ENCODE data around the gene LKAAEAR1.

The LKAAEAR1 gene

DNA sequence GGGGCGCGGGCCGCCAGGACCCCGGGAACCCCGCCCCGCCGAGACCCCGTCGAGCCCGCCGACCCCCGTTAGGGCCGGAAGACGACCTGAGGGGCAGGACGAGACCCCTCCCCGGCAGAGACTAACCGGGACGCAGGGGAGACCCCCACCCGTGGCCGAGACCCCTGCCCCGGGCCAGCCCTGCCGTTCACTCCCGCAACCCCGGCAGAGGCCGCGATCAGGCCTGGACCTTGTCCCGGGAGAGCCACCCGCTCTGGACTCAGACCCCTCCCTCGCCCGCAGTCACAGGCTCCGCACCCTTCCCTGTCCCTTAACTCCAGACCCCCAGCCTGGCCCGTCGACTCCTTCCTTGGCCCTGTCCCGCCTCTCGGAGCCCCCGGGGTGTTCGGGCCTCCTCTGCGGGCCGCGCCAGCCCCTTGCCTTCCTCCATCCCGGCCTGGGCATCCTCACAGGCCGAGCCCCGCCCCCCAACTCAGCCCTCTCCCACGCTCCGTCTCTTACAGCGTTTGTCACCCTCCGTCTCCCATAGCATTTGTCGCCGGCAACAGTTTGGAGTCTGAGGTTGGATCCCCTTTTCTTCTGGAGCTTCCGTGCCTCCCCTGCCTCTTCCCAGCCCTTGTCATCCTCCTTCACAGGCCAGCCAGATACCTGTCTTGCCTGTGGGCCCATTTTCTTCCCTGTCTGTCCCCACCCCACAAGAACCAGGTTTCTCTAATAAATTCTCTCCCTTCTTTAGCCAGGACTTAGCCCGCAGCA is 20.6 kb downstream of the LKAAEAR1 start:
- peak; percentile 36 for DNase-seq

GRCh38 chr20:64062596-64063388 is 21.4 kb downstream of the LKAAEAR1 start, which contains the start of gene TCEA2:
TSS of gene TCEA2 (plus strand) at chr20:64063198. CDS start at chr20:64063313, 115 bp downstream.
- peak; percentile 98 for DNase-seq

GRCh38 chr20:64062276-64062595 is 22.0 kb downstream of the LKAAEAR1 start:
- DNase-seq, result no peak

DNA sequence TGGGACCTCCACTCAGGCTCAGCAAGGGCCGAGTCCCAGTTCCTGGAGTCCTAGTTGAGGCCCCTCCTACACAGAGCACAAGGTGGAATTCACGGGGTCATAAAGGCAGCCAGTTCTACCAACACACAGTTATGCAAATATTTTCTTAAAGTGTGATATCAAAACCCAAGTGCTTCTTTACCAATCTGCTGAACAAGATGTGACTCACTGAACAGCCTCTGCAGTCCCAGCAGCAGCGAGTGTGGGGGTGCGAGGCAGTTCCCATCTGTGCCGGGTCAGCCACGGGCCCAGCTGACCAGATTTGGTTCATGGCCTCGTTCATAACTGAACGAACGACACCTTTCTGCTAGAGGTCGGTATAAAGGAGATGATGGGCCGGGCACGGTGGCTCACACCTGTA is 25.7 kb downstream of the LKAAEAR1 start:
- DNase-seq, result no peak

- peak; percentile 70 for DNase-seq
Observed at GRCh38 chr20:64057628-64058498, 26.3 kb downstream of the LKAAEAR1 start.

DNA sequence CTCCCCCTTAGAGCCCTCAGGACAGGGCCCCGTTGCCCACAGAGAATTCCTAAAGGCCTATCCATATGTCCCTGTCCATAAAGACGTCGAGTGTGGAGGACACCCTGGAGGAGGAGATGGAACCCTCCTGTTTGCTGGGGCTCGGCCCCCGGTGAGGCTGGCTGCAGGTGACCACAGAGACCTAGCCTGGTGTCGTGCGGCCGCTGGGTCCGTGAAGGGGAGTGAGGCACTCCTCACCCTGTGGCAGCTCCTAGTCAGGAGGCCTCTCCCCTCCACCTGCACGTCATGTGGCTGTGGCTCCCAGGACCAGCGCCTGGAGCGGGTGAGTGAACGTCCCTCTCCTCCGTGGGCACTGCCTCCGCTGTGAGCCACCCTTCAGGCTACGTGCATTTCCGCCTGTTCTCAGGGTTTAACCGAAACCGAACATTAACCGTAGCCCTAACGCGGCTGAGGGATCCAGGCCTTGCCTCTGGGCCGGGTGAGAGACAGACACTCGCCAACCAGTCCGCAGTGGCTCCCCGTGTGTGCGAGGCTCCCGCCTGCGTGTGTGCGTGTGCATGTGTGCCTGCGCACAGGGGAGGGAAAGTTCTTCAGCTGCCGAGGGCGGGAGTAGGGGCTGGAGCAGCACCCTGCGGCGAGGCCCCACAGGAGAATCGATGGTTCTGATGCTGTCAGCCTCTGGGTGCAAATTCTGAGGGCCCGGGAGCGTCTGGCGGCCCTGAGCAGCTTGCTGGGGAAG is 27.1 kb downstream of the LKAAEAR1 start:
- DNase-seq, result no peak

DNA sequence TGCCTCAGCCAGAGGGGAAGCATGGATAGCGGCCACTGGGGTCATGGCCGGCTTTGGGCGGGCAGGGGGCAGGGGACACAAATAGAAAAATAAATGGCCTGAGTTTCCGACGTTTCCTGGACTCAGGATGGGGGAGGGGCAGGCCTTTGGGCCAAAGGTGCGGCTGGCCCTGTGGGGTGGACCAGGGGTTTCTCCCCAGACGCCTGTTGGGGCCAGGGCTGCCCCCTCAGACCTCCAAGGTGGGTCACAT is 27.6 kb downstream of the LKAAEAR1 start:
- no peak for DNase-seq

GRCh38 chr20:64055893-64056638 is 28.1 kb downstream of the LKAAEAR1 start:
- no peak for DNase-seq

- DNase-seq, result no peak
Observed at GRCh38 chr20:64055396-64055892, 28.8 kb downstream of the LKAAEAR1 start.

DNA sequence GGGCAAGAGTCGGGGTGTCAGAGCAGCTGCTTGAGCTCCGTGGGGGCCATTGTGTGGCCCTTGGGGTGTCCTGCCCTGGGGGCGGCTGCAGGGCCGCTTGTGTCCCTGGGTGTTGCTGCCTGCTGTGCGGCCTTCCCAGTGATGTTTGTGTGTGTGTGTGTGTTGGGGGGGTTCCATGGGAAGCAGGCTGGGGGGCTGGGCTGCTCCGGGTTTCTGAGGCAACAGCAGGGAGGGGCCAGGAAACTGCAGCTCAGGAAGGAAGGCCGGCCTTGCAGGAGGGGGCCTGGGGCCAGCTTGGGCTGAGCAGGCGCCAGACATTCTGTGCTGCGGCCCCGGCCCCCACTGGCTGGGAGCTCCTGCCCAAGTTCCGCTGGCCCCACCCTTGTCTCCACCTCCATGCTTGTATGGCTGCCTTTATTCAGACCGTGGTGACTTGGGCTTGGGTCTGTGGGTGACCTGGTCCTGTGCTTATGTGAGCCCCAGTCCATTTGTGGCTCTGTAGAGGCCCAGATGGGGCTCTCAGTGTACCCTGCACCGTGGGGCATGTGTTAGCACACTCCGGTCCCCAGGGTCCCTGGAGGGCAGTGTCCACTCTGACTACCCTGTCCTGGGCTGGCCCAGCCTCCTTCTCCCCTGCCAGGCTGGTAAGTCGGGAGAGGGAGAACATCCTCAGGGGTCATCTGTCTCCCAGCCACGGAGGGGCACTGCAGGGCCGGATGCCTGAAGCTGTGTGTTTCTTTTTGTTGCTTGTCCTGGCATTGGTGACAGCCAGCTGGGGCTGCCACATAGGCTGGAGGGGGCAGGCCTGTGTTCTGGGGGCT is 30.1 kb downstream of the LKAAEAR1 start:
- DNase-seq, result no peak

- no peak for DNase-seq
Observed at GRCh38 chr20:64052987-64053840, 31.0 kb downstream of the LKAAEAR1 start.

DNA sequence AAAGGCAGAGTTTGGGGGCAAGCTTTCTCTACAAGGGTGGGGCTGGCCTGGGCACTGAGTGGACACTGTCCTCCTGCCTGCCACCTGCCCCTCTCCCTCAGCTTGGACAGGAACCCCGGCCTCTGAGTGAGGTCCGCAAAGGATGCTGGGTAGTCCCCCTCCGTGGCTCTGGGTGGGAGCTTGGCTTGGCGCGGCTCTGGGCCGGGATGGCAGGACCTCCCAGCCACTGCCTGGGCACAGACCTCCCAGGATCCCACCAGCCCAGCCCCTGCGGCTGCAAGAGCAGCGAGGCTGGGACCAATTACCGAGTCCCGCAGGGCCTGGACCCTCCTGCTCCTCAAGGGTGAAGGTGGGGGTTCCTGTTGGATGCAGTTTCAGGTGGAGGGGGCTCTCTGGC is 31.9 kb downstream of the LKAAEAR1 start:
- DNase-seq, result no peak

DNA sequence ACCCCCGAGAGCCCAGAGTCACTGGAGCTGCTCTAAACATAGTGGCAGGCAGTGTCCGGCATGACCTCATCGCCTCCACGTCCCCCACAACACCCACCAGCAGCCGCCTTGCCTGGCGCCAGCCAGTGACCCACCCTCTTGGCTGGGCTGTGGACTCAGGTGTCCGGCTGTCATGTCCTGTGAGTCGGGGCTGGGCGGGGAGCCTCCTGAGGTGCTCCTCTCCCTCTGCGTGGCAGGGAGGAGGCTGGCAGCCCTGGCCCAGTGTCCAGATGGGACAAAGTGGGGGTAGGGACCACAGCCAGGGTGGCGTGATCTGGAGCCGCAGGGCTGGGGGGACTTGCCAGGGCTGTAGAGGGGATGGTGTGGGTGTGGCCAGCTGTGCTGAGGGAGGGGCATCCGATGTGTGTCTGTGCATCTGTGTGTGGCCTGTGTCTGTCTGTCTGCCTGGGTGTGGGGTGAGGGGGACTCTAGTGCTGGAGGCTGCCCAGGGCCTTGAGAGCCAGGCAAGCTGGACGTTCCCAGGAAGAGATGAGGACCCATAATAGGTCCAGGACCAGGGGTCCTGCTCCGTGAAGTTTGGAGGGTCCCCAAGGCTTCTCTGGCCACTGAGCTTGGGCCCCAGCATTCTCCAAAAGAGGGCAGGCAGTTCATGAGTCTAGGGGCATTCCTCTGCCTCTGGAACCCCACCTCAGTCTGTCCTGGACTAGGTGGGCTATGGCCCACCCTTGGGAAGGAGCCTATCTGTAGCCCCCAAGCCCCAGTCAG is 32.5 kb downstream of the LKAAEAR1 start:
- no peak for DNase-seq

DNA sequence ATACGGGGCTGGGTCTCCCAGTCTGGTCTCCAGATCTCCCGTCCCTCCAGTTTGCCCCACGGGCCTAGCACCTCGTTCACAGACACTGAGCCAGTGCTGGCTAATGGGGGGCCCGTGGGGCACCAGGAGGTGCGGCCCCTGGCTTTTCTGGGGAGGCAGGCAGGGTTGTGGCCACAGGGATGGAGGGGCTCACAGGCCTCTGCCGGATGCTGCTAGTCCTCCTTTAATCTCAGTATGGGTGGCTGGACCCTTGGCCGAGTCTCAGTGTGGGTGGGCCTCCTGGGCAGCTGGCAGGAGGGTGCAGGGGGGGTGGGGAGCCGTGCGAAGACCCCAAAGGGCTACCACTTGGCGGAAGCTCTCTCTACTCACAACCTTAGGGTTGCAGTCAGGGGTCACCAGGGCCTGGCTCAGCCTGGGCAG is 33.2 kb downstream of the LKAAEAR1 start:
- DNase-seq, result no peak

DNA sequence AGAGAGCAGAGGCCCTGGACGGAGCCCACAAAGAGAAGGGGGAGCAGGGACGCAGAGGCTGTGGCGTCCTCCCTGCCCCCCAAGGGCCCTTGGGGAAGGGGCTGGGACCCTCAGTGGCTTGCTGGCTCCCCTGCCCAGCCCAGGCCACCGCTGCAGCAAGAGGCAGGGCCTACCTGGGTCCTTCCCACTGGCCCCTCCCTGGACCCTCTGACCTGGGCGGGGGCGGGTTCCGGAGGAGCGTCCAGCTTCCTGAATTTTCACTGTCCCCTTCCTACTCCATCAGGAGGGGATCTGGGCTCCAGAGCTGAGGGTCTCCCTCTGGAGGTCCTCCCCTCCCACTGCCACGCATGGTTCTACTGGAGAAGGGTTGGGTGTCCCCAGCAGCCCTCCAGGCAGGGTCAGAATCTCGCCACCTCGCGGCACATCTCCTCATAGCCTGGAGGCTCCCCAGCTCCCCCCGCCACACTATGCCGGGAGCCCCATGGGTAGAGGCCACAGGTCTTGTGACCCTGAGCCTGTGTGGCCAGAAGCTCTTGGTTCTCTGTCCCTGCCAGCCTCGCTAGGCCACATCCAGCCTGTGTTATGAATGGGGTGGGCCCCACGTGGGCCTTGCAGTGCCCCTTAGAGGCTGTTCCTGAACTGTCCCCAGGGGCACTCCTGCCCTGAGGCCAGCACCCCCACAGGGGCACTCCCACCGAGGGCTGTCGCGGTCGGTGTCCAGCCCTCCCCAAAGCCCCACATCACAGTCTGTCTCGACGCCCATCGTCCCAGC is 33.8 kb downstream of the LKAAEAR1 start:
- no peak for DNase-seq

GRCh38 chr20:64049878-64050260 is 34.3 kb downstream of the LKAAEAR1 start:
- no peak for DNase-seq

DNA sequence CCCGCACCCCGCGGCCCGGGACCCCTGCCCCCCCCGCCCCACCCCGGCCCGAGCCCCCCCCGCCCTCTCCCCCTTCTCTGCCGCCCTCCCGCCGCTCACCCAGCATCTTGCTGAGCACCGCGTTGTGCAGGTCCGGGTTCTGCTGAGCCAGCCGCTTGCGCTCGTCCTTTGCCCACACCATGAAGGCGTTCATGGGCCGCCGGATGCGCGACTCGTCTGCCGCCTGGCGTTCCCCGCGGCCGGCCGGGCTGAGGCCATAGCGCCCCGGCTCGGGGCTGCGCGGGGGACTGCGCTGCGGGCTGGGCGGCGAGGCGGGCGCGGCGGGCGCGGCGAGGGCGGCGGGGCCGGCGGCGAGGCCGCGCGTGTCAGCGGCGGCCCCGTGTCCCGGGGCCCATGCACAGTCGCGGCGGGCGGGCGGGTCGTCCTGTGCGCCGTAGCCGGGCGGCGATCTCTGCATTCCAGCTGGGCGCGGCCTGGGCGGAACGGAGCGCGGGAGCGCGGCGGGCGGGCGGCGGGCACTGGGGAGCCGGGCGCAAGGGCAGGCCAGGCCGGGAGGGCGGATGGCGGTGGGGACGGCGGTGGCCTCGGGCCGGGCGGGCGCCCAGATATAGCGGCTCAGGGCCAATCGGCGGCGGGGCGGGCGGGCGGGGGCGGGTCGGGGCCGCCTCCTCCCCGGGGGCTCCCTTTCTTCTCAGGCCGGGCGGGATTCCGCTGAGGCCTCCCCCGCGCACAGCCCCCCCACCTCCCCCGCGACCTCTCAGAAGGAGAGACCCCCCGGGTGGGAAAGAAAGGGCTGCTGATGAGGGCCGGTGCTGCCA is 34.9 kb downstream of the LKAAEAR1 start, which contains the start of gene SOX18:
TSS of gene SOX18 (minus strand) at position 580 of the 818 bp plus-strand sequence. CDS start at position 457, 123 bp downstream.
- no peak for DNase-seq
